Stimulated activated CD4-positive, alpha-beta T cell treated with anti-CD3 and anti-CD28 coated beads, Interleukin-2, amount 100 ng/mL, for 4 hours (primary cell): ENCODE results near the gene TMEM260.
"Not testable (repeated sequence)": the region's sequence is repeated elsewhere in the genome, so short reads cannot be mapped to it uniquely, and the experiment has no call there.

Experiments
- DNase-seq: peaks from one replicate; pipeline ENCODE4 v3.0.0-alpha.2; 2020; ENCODE audit warnings: low read depth

Gene TMEM260

GRCh38 chr14:56676042-56676441, 96.4 kb downstream of the TMEM260 start:
- DNase-seq: no peak

GRCh38 chr14:56678838-56679237, 99.2 kb downstream of the TMEM260 start:
- DNase-seq: no peak

DNA sequence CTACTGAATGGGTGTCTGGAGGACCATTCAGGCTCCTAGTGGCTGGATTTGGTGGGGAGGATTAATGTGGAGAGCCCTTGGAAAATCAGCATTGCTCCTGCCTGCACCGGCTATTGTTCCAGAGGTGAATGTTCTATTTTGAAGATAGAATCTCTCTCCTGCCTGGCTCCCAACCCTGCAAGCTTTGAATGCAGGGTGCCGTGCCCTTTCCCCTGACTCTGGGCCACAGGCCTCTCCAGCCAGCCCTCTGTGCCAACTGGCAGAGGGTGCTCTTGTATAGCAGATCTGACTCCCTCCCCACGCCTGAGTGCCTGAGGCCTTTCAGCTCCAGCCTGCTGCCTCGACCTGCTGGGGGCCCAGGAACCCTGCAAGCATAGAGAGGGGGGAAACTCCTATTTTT, 106.8 kb downstream of the TMEM260 start:
- no peak for DNase-seq

DNA sequence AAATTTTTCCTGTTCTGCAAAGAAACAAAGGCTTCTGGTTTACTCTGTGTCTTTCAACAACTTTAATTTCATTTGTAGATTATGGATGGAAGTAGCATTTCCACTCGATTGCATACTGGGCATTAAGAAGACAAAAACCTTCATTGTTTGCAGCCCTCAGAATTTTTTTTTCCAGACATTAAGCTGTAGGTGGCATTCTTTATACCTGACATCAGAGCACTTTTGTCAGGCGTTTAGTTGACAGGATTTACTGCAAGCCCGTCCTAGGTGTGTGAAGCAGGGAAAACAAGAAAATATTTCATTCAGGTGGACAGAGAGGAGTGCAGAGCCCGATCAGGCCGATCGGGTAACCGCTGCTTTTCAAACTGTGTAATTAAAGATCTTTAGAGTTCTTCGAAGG, 107.5 kb downstream of the TMEM260 start:
- no peak for DNase-seq

- DNase-seq: no peak
Measured at GRCh38 chr14:56694609-56695008, 115.0 kb downstream of the TMEM260 start.

- DNase-seq: not testable (repeated sequence)
Measured at GRCh38 chr14:56695216-56695615, 115.6 kb downstream of the TMEM260 start.
